GM12872 (cell line): Measurements from ENCODE around the gene EPO.

Source experiments
- CTCF ChIP-seq: IDR thresholded peaks from 3 replicates; pipeline ENCODE4 v1.5.1; 2011; ENCODE audit warnings: low read depth, mild to moderate bottlenecking, low read length, moderate library complexity; ENCODE audit not compliant: insufficient read depth

Gene EPO

GRCh38 chr7:100685049-100685605 is 35.1 kb upstream of the EPO start:
- TF ChIP-seq CTCF = no peak

- no peak for TF ChIP-seq CTCF
Measured at GRCh38 chr7:100685631-100686145, 34.6 kb upstream of the EPO start.

- no peak for TF ChIP-seq CTCF
Measured at GRCh38 chr7:100686201-100686821, 34.0 kb upstream of the EPO start.

- no peak for TF ChIP-seq CTCF
Measured at GRCh38 chr7:100686822-100687211, 33.5 kb upstream of the EPO start.

GRCh38 chr7:100687261-100687660 is 33.0 kb upstream of the EPO start:
- no peak for TF ChIP-seq CTCF

GRCh38 chr7:100687751-100688300 is 32.4 kb upstream of the EPO start:
- no peak for TF ChIP-seq CTCF

- no peak for TF ChIP-seq CTCF
Measured at GRCh38 chr7:100688326-100688860, 31.9 kb upstream of the EPO start.
